NB4 (cell line): ENCODE measurements around the gene NPL.

Source experiments
- POLR2A ChIP-seq: IDR thresholded peaks from 2 replicates; pipeline ENCODE4 v1.6.1; 2011; ENCODE audit warnings: mild to moderate bottlenecking; ENCODE audit not compliant: insufficient read length; ENCODE audit errors: extremely low read depth
- TF ChIP-seq, protein P1 (sequence below): IDR thresholded peaks from one replicate; pipeline ENCODE4 v1.5.1; 2012; ENCODE audit warnings: low read depth, low read length
- TF ChIP-seq, protein P2 (sequence below): IDR thresholded peaks from 2 replicates; pipeline ENCODE4 v1.6.1; 2011; ENCODE audit warnings: low read depth, low read length

DNA sequence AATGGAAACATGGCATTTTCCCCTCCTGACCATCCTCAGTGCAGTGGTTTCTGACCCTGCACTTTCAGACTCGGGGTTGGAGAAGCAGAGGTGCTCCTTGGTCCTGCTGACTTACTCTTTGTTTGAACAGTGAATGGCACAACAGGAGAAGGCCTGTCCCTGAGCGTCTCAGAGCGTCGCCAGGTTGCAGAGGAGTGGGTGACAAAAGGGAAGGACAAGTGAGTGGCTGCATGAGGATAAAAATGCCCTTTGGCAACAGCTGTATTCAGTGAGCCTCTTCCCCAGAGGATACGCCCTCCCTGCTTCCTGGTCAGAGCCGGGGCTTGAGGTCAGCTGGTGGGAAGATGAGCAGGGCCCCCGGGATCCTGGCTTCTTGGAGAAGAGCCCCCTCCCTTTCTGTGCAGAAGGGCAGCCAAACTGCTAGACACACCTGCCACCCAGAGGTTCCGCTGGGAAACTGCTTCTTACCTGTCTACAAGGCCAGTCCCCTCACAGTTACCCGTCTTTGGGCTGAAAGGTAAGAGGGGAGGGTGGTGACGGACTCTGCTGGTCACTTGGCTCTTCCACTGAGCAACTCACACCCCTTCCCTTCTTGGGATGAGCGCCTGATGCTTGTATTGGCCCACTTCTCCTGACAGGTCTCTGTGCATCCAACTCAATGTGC is 16.6 kb downstream of the NPL start:
- TF ChIP-seq POLR2A, result no peak
- TF ChIP-seq, protein P1, sequence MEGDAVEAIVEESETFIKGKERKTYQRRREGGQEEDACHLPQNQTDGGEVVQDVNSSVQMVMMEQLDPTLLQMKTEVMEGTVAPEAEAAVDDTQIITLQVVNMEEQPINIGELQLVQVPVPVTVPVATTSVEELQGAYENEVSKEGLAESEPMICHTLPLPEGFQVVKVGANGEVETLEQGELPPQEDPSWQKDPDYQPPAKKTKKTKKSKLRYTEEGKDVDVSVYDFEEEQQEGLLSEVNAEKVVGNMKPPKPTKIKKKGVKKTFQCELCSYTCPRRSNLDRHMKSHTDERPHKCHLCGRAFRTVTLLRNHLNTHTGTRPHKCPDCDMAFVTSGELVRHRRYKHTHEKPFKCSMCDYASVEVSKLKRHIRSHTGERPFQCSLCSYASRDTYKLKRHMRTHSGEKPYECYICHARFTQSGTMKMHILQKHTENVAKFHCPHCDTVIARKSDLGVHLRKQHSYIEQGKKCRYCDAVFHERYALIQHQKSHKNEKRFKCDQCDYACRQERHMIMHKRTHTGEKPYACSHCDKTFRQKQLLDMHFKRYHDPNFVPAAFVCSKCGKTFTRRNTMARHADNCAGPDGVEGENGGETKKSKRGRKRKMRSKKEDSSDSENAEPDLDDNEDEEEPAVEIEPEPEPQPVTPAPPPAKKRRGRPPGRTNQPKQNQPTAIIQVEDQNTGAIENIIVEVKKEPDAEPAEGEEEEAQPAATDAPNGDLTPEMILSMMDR, result no peak
- TF ChIP-seq, protein P2, sequence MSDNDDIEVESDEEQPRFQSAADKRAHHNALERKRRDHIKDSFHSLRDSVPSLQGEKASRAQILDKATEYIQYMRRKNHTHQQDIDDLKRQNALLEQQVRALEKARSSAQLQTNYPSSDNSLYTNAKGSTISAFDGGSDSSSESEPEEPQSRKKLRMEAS, result no peak
